ENCODE measurements around the gene CDV3. TPM values are rescaled to one million over a fixed set of nuclear protein-coding genes. Genes with fewer than 3 reads are reported as not detected.

CDV3 gene
- total and polyA plus RNA-seq, 12 donors, result 27.9 to 182 (median 150) TPM

DNA sequence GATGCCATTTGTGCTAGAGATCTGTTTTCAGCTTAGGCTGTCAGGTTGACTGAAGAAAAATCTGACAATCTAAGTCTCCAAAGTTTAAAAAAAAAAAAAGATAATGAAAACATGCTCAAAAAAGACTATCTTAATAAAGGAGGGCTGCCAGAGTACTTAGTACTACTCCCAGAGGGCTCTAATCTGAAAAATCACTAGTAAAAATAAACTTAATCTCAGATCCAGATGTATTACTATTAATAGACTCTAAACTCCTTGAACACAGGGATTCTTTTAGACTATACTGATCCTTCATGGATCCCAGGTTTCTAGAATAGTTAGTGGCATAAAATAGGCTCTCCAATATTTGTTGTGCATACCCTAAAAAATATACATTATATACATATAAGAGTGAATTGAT, 54.3 kb downstream of the CDV3 start:
- peak in 6 of 8 donors; percentile 55 to 93 (median 75) for ATAC-seq
- Histone ChIP-seq H3K36me3 (peaks cover 0 to 98% (median 16%) of the 10 kb centered on the region in 9 donors), H3K9me3 (no peaks in the 10 kb centered on the region), H3K4me1 (peaks cover 0 to 31% (median 16%) of the 10 kb centered on the region in 9 donors), H3K27ac (peak overlapping the region in 1 of 10 donors; percentile 3), H3K27me3 (no peaks in the 10 kb centered on the region), H3K4me3 (no peak overlapping the region)
- DNase-seq, result no peak
- intact Hi-C loops (cut with DNase I), result no loop called here
- TF ChIP-seq CTCF (IDR thresholded peaks at IDR 0.05), result no peak

GRCh38 chr3:133629146-133629545, 55.7 kb downstream of the CDV3 start:
- Histone ChIP-seq H3K9me3 (no peaks in the 10 kb centered on the region), H3K4me3 (no peak overlapping the region), H3K36me3 (peaks cover 0 to 98% (median 22%) of the 10 kb centered on the region in 9 donors), H3K4me1 (peaks cover 0 to 31% (median 16%) of the 10 kb centered on the region in 9 donors), H3K27ac (no peak overlapping the region), H3K27me3 (no peaks in the 10 kb centered on the region)
- no peak for TF ChIP-seq CTCF (IDR thresholded peaks at IDR 0.05)
- intact Hi-C loops (cut with DNase I), result no loop called here
- WGBS, 2 donors, result 89% methylated on average over 2 of the region's 2 CpGs
- ATAC-seq, result no peak
- no peak for DNase-seq

- Histone ChIP-seq H3K27me3 (no peaks in the 10 kb centered on the region), H3K4me3 (no peak overlapping the region), H3K9me3 (no peaks in the 10 kb centered on the region), H3K27ac (no peak overlapping the region), H3K4me1 (peaks cover 0 to 14% (median 4%) of the 10 kb centered on the region in 9 donors), H3K36me3 (peaks cover 0 to 98% (median 28%) of the 10 kb centered on the region in 9 donors)
- intact Hi-C loops (cut with DNase I), result no loop called here
- DNase-seq (no peak), ATAC-seq (no peak)
- 95 to 100% methylated on average over 4 of the region's 4 CpGs for WGBS, 2 donors
- no peak for TF ChIP-seq CTCF (IDR thresholded peaks at IDR 0.05)
Measured at GRCh38 chr3:133633439-133633838, 60.0 kb downstream of the CDV3 start.

Other genes with a start within 250 kb of the CDV3 start
- gene BFSP2, start 173.6 kb upstream of the CDV3 start, total RNA-seq, result not detected
- under 1 TPM in 1 of 2 donors, not detected in 1; 0.17 TPM for gene BFSP2, start 173.6 kb upstream of the CDV3 start, polyA plus RNA-seq
- gene TOPBP1, start 88.3 kb downstream of the CDV3 start, total RNA-seq, result 10 to 100 TPM in 9 of 10 donors, 1 to 10 TPM in 1; 7.3 to 11.8 (median 11.3) TPM
- gene TOPBP1, start 88.3 kb downstream of the CDV3 start, polyA plus RNA-seq, result 1 to 10 TPM; 5.7 to 7.3 TPM
- 1 to 10 TPM in 8 of 10 donors, under 1 TPM in 2; 0.24 to 8.5 (median 3.5) TPM for gene TF, start 172.7 kb downstream of the CDV3 start, total RNA-seq
- gene TF, start 172.7 kb downstream of the CDV3 start, polyA plus RNA-seq, result 10 to 100 TPM in 1 of 2 donors, 1 to 10 TPM in 1; 2.6 to 11.6 TPM
- gene SRPRB, start 232.1 kb downstream of the CDV3 start, total RNA-seq, result 10 to 100 TPM; 24.0 to 42.1 (median 27.0) TPM
- gene SRPRB, start 232.1 kb downstream of the CDV3 start, polyA plus RNA-seq, result 10 to 100 TPM; 12.1 to 46.2 TPM